HG03571 (cell line): ENCODE measurements around the gene SLAIN1.
A peak's percentile ranks its signal among the peaks of the same experiment; 100 is the strongest.
"Not testable (repeated sequence)": the region's sequence is repeated elsewhere in the genome, so short reads cannot be mapped to it uniquely, and the experiment has no call there.

Experiments used
- ATAC-seq: cut with Tn5 transposase; IDR thresholded peaks from one replicate; pipeline ENCODE4 v1.9.1; 2021; ENCODE audit not compliant: unreplicated experiment

The SLAIN1 gene

DNA sequence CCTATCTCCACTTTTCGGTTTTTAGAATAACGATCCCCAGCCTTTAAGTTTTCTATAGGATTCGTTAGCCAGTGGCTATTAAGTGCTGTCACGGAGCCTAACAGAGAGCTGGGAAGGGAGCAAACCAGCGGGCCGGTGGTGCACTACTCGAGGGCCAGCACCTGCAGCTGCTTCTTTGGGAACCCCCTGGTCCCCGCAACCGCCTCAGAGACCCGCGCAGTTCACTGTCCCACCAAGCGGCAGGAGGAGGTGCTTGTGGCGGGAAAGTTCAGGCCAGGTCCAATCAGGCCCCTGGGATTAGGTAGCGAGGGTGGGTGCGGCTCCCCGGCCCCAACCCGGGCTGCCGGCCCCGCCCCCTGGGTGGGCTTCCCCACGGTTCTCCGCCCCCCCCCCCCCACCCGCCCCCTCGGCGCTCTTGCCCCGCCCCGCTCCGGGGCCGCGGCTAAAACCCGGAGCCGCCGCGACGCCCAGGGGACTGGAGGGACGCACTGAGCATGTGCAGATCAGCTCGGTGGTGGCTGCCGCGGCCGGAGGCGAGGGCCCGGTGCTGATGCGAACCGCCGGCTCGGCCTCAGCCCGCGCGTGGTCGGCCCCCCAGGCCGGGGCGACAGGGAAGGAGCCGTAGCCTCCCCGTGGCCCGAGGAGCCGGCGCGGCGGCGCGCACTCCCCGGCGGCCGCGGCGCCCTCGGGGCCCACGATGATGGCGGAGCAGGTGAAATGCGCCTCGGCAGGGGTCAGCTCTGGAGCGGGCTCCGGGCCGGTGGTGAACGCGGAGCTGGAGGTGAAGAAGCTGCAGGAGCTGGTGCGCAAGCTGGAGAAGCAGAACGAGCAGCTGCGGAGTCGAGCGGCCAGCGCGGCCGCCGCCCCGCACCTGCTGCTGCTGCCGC lies at the start of gene SLAIN1:
Gene SLAIN1, plus strand, starts transcription at position 471 of the 887 bp plus-strand sequence. Its CDS starts 227 bp downstream, at position 698.
- ATAC-seq, result peak; percentile 68

DNA sequence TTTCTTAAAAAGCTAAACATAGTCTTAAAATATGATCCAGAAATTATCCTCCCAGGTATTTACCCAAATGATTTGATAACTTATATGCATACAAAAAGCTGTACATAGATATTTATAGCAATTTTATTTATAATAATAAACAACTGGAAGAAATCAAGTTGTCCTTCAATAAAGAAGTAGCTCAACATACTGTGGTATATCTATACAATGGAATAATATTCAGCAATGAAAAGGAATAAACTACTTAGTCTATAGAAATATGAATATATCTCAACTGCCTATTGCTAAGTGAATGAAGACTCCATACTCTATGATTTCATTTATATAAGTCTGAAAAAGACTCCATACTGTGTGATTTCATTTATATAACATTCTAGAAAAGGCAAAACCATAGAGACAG lies 47.1 kb upstream of the SLAIN1 start:
- no peak for ATAC-seq

DNA sequence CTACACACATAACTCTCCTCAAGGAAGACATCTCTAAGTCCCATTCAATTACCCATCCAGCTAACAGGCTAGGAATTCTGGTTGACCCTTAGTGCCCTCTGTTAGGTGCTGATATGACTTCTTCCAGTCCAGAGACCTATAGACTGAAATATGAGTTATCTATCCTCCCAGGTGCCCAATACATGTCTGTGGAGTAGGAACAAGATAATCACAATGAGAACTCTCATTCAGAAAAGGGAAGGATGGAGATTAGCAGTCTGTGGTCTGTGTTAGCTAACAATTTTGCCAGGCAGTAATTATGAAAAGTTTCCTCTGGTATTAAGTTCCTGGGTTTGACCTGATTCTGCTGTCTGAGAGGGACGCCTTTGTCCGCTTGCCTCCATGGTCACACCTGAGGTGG lies 44.2 kb upstream of the SLAIN1 start:
- ATAC-seq, result no peak

DNA sequence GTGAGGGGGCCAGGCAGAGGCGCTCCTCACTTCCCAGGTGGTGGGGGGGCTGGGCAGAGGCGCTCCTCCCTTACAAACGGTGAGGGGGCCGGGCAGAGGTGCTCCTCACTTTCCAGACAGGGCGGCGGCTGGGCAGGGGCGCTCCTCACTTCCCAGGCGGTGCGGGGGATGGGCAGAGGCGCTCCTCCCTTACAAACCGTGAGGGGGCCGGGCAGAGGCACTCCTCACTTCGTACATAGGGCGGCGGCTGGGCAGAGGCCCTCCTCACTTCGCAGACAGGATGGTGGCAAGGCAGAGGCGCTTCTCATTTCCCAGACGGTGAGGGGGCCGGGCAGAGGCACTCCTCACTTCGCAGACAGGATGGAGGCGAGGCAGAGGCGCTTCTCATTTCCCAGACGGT lies 37.5 kb upstream of the SLAIN1 start:
- not testable (repeated sequence) for ATAC-seq

- no peak for ATAC-seq
Measured at GRCh38 chr13:77660841-77661250, 36.6 kb upstream of the SLAIN1 start.

DNA sequence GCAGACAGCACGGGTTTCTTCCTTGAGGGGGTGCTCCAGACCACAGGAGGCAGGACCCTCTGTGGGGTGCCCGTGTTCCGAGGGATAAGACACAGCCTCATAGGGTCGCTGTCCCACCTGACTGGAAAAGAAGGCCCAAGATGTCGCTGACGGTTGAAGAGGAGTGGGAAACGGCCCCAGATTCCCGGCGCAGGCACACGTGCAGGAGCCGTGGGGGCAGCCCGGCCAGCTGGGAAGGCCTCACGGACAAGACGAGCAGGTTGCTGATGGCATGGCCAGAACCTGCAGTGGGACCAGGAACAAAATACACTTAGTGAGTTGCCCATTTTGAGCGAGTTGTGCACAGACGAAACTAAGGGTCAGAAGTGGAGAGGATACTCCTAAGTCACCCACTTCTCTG lies 35.2 kb upstream of the SLAIN1 start:
- not testable (repeated sequence) for ATAC-seq

DNA sequence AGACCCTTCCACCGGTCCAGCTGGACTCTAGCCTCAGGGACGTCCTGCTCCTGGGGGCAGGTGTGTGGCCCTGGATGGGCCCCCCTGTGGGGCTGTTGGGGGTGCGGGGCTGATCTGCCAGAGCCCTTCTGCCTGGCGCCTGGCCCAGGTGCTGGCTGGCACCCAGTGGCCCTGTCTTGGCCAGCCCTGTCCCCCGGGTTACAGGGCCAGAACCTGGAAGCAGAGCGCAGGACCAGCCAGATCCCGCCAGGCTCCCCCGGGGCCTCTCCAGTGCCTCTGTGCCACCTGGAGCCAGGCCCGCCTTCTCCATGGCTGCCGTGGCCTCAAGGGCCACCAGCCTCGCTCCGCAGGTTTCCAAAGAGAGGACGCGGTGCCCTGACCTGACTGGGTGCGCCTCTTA lies 34.7 kb upstream of the SLAIN1 start:
- ATAC-seq, result not testable (repeated sequence)

GRCh38 chr13:77674852-77675251 lies 22.6 kb upstream of the SLAIN1 start:
- ATAC-seq, result no peak

DNA sequence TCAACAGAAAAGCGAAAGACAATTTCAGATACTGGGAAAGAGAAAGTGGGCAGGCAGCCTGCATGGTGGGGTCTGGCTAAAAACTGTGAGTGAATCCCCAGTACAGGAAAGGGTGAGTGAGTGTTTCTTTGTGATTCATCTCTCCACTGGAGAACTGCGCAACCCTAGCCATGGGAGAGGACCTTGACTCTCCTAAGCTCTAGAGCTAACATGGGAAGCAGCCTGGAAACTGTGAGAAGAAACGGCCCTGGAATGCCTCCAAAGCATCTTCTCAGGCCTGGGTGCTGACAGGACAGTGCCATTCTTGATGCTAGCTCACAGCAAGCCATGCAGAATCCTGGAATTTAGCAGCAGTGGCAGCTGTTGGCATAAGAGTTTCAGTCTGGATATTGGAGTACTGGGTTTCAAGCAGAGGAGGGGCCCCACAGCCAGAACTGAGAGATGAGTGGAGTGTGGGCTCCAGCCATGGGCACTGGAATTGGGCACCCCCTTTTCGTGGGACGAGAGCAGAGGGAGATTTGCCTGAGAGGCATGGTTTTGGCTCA lies 18.7 kb upstream of the SLAIN1 start:
- ATAC-seq, result no peak

DNA sequence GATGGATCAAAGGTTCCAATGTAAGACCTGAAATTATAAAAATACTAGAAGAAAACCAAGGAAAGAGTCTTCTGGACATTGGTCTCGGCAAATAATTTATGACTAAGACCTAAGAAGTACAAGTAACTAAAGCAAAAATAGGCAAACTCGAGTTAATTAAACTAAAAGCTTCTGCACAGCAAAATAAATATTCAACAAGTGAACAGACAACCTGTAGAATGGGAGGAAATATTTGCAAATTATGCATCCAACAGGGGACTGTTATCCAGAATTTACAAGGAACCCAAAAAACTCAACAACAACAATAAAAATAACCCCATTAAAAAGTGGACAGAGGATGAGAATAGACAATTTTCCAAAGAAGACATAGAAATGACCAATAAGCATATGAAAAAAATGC lies 9.7 kb upstream of the SLAIN1 start:
- no peak for ATAC-seq

- no peak for ATAC-seq
Measured at GRCh38 chr13:77691871-77692270, 5.6 kb upstream of the SLAIN1 start.

DNA sequence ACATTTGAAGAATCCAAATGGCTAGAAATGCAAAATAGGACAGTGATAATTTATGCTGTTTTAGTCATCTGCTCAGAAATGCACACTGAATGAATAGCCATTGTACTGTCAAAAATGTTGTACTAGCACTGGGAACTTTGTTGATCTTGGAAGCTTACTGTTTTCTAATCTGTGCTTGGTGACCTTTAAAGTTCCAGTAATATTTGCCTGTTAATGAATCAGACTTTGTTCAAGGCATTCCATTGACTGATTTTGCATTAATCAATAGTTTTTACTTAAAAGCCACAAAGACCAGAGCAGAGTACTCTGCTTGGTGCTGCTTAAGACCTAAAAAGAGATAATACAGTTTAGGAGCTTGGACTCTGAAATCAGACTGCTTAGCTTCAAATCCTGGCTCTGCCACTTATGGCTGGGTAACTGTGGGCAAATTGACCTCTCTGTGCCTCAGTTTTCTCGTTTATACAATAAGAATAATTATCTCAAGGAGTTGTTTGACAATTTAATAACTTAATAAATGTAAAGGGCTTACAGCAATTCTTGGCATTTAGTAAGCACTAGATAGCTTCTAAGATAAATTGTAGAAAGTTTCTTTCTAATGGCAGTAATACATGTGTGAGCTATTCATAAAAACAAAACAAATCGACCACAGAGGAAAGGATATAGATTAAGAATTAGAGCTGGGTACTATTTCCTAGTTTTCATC lies 4.6 kb upstream of the SLAIN1 start:
- ATAC-seq, result no peak

GRCh38 chr13:77693449-77693940 lies 4.0 kb upstream of the SLAIN1 start:
- ATAC-seq, result no peak

GRCh38 chr13:77696006-77696878 lies 1.2 kb upstream of the SLAIN1 start:
- ATAC-seq, result no peak

DNA sequence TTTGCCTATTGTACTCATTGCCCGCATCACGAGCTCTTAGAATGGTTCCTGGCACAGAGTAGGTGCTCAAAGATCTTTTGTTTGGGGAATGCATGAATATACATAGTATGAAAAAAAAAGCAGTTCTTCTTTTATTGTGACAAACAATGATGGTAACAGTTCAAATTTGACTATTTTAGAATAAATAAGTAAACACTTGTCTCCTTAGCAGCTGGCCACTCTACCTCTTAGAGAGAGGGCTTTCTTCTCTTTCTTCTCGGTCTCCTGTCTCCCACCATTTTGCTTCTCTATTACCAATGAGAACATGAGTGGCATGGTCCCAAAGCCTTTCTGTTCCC lies 639 bp upstream of the SLAIN1 start:
- no peak for ATAC-seq

- ATAC-seq, result peak; percentile 22
Measured at GRCh38 chr13:77698201-77699058, 943 bp downstream of the SLAIN1 start.

- no peak for ATAC-seq
Measured at GRCh38 chr13:77699059-77699680, 1.7 kb downstream of the SLAIN1 start.

DNA sequence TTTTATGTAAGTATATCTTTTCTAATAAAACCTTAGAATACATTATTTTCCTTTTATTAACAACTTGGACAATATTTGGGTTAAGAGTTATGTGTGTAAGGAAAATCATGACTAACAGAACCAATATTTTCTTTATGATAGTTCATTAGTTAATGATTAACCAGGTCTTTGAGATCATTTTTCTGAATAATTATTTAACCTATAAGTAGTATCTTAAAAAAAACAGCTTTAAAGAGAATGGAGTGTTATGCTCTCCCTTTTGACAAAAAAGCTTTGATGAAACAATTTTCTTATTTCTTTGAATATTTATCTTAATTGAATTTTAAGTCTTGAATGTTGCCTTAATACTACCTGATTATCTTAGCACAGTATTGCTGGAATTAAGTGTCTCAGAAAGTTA lies 3.8 kb downstream of the SLAIN1 start:
- no peak for ATAC-seq

- ATAC-seq, result no peak
Measured at GRCh38 chr13:77702366-77702765, 4.9 kb downstream of the SLAIN1 start.

GRCh38 chr13:77703408-77703807 lies 5.9 kb downstream of the SLAIN1 start:
- no peak for ATAC-seq
